Measurements from ENCODE around the gene NUFIP2.
"Not testable (repeated sequence)": the region's sequence is repeated elsewhere in the genome, so short reads cannot be mapped to it uniquely, and the experiment has no call there.

Gene NUFIP2

GRCh38 chr17:29279397-29280070 is 14.4 kb downstream of the NUFIP2 start:
- no peak for DNase-seq (ENCODE audit: low spot score)

GRCh38 chr17:29278692-29279091 is 15.3 kb downstream of the NUFIP2 start:
- no peak for DNase-seq (ENCODE audit: low spot score)

GRCh38 chr17:29273924-29274323 is 20.0 kb downstream of the NUFIP2 start:
- DNase-seq (ENCODE audit: low spot score), result no peak

GRCh38 chr17:29271980-29272379 is 22.0 kb downstream of the NUFIP2 start:
- not testable (repeated sequence) for DNase-seq (ENCODE audit: low spot score)

DNA sequence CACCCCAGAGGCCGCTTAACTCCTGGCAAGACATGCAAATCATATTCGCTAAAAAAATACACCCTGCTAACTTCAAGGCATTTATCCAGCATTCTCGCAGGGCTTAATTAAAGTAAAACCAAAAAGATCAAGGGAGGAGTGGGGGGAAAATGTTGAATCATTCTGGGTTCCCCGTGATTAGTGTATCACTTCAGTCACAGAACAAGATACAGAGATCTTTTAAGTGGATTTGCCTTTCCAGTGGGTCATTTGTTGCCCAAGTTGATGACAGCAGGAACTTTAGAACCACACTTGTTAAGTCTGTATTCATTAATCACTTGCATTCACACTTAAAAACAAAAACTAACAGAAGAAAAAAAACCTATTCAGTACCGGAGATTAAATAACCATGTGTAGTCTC is 30.0 kb downstream of the NUFIP2 start:
- DNase-seq (ENCODE audit: low spot score), result no peak

DNA sequence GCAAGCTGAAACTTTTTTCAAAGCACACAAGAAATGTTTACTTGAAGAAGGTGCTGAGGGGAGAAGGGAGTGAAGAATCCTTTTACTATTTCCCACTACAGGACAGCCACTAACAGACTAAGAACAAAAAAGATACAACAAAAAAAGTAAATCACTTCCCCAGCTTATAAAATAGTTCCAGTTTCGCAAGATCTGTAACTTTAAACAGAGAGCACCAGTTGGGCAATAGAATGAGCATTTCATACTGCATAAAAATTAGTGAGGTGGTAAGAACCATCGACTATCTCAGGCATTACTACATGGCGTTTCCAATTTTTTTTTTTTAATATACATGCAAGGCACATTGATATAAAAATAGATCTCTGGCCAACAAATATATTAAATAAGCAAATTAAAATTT is 36.2 kb downstream of the NUFIP2 start:
- DNase-seq (ENCODE audit: low spot score), result no peak

- DNase-seq (ENCODE audit: low spot score), result no peak
Observed at GRCh38 chr17:29256735-29257466, 37.0 kb downstream of the NUFIP2 start.

DNA sequence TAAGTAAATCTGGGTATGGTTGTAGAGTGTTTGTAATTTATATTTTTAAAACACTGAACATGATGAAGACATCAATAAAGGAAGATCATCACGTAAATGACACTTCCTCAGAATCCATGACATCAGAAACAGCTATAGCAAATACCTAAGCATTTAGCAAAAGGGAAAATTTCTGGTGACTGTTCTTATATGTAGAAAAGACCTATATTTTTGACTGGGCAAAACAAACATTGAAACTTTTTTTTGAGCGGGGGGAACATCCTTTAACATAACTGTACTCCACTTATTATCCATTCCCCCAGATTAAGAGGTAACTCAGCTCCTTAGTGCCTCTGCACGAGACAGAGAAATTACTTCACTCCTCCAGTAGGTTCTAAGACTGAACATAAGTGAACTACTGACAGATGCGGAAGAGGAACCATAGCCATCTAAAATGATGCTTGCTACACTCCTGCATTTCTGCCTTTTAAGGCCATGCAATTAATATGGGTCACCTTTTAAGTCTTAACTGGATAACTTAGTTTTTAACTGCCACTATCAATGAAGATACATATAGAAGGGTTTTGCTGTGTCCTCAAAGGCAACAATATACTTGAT is 37.9 kb downstream of the NUFIP2 start:
- no peak for DNase-seq (ENCODE audit: low spot score)

- no peak for DNase-seq (ENCODE audit: low spot score)
Observed at GRCh38 chr17:29253037-29253436, 40.9 kb downstream of the NUFIP2 start.

DNA sequence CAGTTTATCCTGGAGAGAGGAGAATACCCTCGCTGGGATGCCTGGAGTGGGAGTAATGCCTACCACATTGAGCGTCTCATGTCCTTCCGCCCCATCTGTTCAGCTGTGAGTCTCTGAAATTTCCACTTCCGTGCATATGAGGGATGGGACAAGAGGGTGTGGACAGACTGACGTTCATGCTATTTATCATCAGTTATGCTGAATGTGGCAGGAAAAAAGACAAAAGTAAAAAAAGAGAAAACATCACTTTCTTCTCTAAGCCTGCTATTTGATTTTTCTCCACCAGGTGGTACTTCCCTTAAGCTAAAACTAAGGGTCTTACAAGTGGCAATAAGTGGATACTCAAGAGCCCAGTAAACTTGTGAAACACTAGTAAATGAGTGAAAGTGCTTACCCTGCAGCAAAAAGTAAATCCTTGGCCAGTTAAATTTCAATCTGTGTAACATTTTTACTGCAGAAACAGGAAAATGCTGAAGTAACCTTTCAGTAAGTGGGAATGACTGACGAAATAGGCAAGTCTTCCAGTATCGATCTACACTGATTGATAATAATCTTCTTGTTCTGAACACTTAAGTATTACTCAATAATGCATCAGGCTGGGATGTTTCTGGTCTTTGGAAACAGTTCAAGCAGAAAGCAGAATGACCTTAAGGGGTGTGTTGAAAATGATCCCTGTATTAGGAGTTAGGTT is 41.7 kb downstream of the NUFIP2 start:
- DNase-seq (ENCODE audit: low spot score), result no peak

- no peak for DNase-seq (ENCODE audit: low spot score)
Observed at GRCh38 chr17:29251184-29251583, 42.8 kb downstream of the NUFIP2 start.

DNA sequence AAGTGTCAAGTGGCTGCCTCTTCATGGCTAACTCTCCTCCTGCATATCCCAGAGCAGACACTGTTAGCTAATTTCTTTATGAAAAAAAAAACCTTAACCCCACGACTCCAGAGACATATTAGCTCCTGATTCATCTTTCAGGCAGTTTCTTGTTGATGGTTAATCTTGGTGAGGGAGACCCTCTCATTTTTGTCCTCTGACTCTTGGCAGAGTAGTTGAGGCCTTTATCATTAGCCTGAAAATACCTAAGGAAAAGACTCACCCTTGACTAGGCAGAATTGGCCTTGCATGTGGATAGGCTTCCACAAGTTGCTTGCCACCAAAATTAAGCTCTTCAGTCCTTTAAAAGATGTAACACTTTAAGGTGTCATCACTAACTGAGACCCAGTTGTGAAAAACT is 43.3 kb downstream of the NUFIP2 start:
- no peak for DNase-seq (ENCODE audit: low spot score)

GRCh38 chr17:29248845-29249244 is 45.1 kb downstream of the NUFIP2 start:
- no peak for DNase-seq (ENCODE audit: low spot score)

GRCh38 chr17:29247219-29247618 is 46.7 kb downstream of the NUFIP2 start:
- no peak for DNase-seq (ENCODE audit: low spot score)

DNA sequence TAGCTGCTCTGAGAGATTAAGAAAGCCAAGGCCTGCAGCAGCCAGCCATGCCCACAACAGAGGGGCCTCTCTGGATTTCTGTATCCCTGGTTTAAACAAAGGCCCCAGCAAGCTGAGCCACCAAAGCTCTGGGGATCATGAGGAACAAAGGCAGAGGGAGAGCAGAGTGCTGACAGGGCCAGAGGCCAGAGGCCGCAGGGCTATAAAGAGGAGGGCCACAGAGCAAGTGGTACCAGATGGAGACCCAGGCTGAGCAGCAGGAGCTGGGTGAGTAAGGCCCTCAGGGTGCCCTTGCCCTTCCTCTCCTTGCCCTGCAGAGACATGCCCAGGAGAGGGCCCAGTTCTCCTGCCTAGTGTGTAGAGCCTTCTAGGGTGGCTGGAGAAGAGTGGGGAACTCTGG is 47.3 kb downstream of the NUFIP2 start, which contains the start of gene CRYBA1:
Gene CRYBA1, plus strand, starts transcription at position 232 of the 400 bp plus-strand sequence. Its CDS starts 5 bp downstream, at position 237.
- DNase-seq (ENCODE audit: low spot score), result no peak

GRCh38 chr17:29245401-29245800 is 48.5 kb downstream of the NUFIP2 start:
- no peak for DNase-seq (ENCODE audit: low spot score)

- no peak for DNase-seq (ENCODE audit: low spot score)
Observed at GRCh38 chr17:29243792-29244191, 50.2 kb downstream of the NUFIP2 start.

GRCh38 chr17:29242790-29243189 is 51.2 kb downstream of the NUFIP2 start:
- DNase-seq (ENCODE audit: low spot score), result no peak

- DNase-seq (ENCODE audit: low spot score), result no peak
Observed at GRCh38 chr17:29242051-29242450, 51.9 kb downstream of the NUFIP2 start.

GRCh38 chr17:29240968-29241963 is 52.7 kb downstream of the NUFIP2 start:
- DNase-seq (ENCODE audit: low spot score), result peak; percentile 68

- DNase-seq (ENCODE audit: low spot score), result no peak
Observed at GRCh38 chr17:29240477-29240876, 53.5 kb downstream of the NUFIP2 start.

Data from LoVo (cell line).